ENCODE data around the gene SSH3.

The SSH3 gene

DNA sequence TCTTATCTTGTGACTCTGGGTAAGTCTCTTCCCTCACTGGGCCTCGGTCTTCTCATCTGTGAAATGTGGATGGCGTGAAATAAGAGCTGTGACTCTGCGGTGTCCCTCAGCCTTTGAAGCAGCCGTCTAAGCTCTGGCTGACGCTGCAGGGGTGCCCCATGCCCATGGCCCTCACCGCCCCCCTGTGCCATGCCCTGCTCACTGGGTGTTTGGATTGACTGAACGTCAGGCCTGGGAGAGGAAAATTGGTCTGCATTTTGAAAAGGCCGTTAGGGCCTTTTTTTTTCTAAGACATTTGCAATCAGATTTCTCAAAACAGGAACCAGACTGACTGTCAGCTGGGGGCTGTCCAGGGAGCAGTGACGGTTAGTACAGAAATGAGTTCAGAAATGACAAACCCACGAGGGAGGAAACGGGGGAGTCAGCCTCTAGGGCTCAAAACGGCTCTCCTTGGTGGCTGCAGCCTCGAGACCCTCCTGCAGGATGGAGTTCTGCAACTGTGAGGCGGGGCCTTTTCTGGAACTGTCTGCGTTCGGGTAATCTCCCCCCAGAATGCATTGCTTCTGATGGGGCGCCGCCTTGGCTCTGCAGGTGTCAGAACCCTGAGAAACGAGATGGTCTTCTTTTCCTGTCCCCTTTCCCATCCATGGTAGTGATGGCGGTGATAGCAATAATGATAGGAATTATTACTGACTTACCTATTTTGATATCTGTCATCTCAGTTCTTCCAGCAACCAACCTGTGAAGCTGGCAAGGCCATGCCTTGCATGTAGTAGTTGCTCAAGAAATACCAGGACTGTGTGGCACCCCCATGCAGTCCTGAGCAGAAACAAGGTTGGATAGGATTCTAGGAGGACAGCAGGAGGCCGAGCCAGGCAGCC is 35.0 kb upstream of the SSH3 start:
- H3K4me3 ChIP-seq (ENCODE audit: insufficient read depth, low read length, poor library complexity, severe bottlenecking) = peak overlapping the region; percentile 65
- H2AFZ ChIP-seq (ENCODE audit: low read depth, low read length, severe bottlenecking) = no peak overlapping the region
- H3K9me3 ChIP-seq (ENCODE audit: insufficient read depth, low read length) = no peaks in the 10 kb centered on the region
- no peak for TF ChIP-seq EZH2phosphoT487 (conservative IDR thresholded peaks at IDR 0.05; ENCODE audit: low read length)
- TF ChIP-seq, protein P1, sequence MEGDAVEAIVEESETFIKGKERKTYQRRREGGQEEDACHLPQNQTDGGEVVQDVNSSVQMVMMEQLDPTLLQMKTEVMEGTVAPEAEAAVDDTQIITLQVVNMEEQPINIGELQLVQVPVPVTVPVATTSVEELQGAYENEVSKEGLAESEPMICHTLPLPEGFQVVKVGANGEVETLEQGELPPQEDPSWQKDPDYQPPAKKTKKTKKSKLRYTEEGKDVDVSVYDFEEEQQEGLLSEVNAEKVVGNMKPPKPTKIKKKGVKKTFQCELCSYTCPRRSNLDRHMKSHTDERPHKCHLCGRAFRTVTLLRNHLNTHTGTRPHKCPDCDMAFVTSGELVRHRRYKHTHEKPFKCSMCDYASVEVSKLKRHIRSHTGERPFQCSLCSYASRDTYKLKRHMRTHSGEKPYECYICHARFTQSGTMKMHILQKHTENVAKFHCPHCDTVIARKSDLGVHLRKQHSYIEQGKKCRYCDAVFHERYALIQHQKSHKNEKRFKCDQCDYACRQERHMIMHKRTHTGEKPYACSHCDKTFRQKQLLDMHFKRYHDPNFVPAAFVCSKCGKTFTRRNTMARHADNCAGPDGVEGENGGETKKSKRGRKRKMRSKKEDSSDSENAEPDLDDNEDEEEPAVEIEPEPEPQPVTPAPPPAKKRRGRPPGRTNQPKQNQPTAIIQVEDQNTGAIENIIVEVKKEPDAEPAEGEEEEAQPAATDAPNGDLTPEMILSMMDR (IDR thresholded peaks at IDR 0.05; ENCODE audit: insufficient read depth, low read length, poor library complexity, severe bottlenecking) = no peak
- H3K4me2 ChIP-seq (ENCODE audit: low read depth, low read length, poor library complexity, severe bottlenecking) = peak overlapping the region; percentile 58
- H3F3A ChIP-seq (ENCODE audit: insufficient read depth) = peaks cover 28% of the 10 kb centered on the region
- peaks cover 65% of the 10 kb centered on the region for H3K79me2 ChIP-seq (ENCODE audit: insufficient read depth, low read length)
- H3K36me3 ChIP-seq (ENCODE audit: low read length) = no peaks in the 10 kb centered on the region
- H3K27me3 ChIP-seq (ENCODE audit: low read length) = no peaks in the 10 kb centered on the region
- H3K27ac ChIP-seq (ENCODE audit: low read depth, low read length) = peak overlapping the region; percentile 93
- H3K9me2 ChIP-seq (replicated peaks; ENCODE audit: insufficient read depth, low read length) = no peaks in the 10 kb centered on the region
- H3K9ac ChIP-seq (ENCODE audit: low read length) = peak overlapping the region; percentile 97
- H4K20me1 ChIP-seq (ENCODE audit: low read depth, low read length) = no peaks in the 10 kb centered on the region

DNA sequence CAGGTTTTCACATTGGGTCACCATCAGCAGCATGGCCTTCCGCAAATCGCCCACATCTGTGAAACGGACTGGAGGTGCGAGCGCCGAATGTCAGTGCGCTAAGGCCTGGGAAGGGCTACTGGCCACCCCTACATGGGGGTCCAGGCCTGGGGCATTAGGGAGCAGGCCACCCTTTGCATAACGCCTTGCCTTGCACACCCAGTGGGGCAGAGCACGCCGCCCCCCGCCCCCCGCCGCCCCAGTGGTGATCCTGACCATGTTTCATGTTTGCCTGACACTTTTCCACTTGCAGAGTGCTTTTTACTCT is 34.4 kb upstream of the SSH3 start:
- Histone ChIP-seq H3K4me2 (ENCODE audit: low read depth, low read length, poor library complexity, severe bottlenecking) (peak overlapping the region; percentile 58), H3K27ac (ENCODE audit: low read depth, low read length) (peak overlapping the region; percentile 93), H2AFZ (ENCODE audit: low read depth, low read length, severe bottlenecking) (no peak overlapping the region), H3K9me3 (ENCODE audit: insufficient read depth, low read length) (no peaks in the 10 kb centered on the region), H3K27me3 (ENCODE audit: low read length) (no peaks in the 10 kb centered on the region), H3K79me2 (ENCODE audit: insufficient read depth, low read length) (peaks cover 71% of the 10 kb centered on the region), H3F3A (ENCODE audit: insufficient read depth) (peaks cover 28% of the 10 kb centered on the region), H3K9ac (ENCODE audit: low read length) (peak overlapping the region; percentile 97), H3K36me3 (ENCODE audit: low read length) (no peaks in the 10 kb centered on the region), H4K20me1 (ENCODE audit: low read depth, low read length) (no peaks in the 10 kb centered on the region), H3K9me2 (replicated peaks; ENCODE audit: insufficient read depth, low read length) (no peaks in the 10 kb centered on the region), H3K4me3 (ENCODE audit: insufficient read depth, low read length, poor library complexity, severe bottlenecking) (peak overlapping the region; percentile 65)
- TF ChIP-seq EZH2phosphoT487 (conservative IDR thresholded peaks at IDR 0.05; ENCODE audit: low read length) = no peak
- TF ChIP-seq, protein P1 (IDR thresholded peaks at IDR 0.05; ENCODE audit: insufficient read depth, low read length, poor library complexity, severe bottlenecking) = no peak

DNA sequence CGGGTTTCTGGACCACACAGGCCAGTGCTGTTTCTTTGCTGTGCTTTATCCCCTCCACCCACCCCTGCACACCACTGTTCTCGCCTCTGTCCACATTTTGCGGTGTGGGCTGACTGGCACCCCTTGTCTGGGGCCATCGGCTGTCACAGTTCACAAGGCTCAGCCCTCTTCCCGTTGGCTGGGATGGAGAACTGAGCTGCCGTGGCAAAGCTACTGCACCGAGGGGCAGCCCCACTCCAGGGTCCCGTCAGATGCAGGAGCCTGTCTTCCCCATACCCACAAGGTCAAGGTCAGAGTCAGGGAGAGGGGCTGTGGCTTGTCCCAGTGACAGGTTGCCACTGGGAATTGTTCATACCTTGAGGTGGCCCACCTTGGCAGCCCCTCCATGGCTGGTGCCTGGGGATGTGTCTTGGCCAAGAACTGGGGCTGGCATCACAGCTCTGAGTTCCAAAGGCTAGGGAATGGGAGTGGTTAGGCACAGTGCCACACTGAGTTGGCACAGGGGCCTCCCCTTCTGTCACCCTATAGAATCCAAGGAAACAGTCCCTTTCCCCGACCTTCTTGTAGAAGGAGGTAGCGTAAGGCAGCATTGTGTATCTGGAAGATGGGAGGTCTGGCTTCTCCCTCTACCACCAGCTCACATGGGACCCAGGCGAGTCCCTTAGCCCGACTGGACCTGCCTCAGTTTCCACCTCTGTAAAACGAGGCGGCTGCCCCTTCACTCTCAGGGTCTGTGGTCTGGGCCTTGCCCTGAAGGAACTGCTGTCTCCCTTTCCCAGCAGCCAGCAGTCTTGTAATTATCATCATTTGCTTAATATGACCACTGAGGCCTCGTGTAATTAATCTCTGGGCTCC is 33.7 kb upstream of the SSH3 start:
- no peaks in the 10 kb centered on the region for H3K9me2 ChIP-seq (replicated peaks; ENCODE audit: insufficient read depth, low read length)
- H3K9me3 ChIP-seq (ENCODE audit: insufficient read depth, low read length) = no peaks in the 10 kb centered on the region
- H3K36me3 ChIP-seq (ENCODE audit: low read length) = no peaks in the 10 kb centered on the region
- no peak overlapping the region for H2AFZ ChIP-seq (ENCODE audit: low read depth, low read length, severe bottlenecking)
- no peaks in the 10 kb centered on the region for H3K27me3 ChIP-seq (ENCODE audit: low read length)
- peak overlapping the region; percentile 58 for H3K4me2 ChIP-seq (ENCODE audit: low read depth, low read length, poor library complexity, severe bottlenecking)
- peak overlapping the region; percentile 65 for H3K4me3 ChIP-seq (ENCODE audit: insufficient read depth, low read length, poor library complexity, severe bottlenecking)
- H4K20me1 ChIP-seq (ENCODE audit: low read depth, low read length) = no peaks in the 10 kb centered on the region
- peak overlapping the region; percentile 93 for H3K27ac ChIP-seq (ENCODE audit: low read depth, low read length)
- H3K79me2 ChIP-seq (ENCODE audit: insufficient read depth, low read length) = peaks cover 78% of the 10 kb centered on the region
- peak overlapping the region; percentile 97 for H3K9ac ChIP-seq (ENCODE audit: low read length)
- TF ChIP-seq, protein P1 (IDR thresholded peaks at IDR 0.05; ENCODE audit: insufficient read depth, low read length, poor library complexity, severe bottlenecking) = no peak
- no peak for TF ChIP-seq EZH2phosphoT487 (conservative IDR thresholded peaks at IDR 0.05; ENCODE audit: low read length)
- H3F3A ChIP-seq (ENCODE audit: insufficient read depth) = peaks cover 28% of the 10 kb centered on the region

Data from SU-DHL-6 (cell line).